Subcutaneous adipose tissue (tissue), 4 donors: ENCODE data around the gene ITGB4. TPM values are rescaled to one million over a fixed set of nuclear protein-coding genes. Genes with fewer than 3 reads are reported as not detected.

Experiments used
- CTCF ChIP-seq: fragments of 450-650 bp; IDR thresholded peaks from one replicate; pipeline ENCODE4 v1.5.1; 2016; ENCODE audit warnings: low read depth, mild to moderate bottlenecking, control low read depth, antibody characterized with exemption, moderate library complexity
- total RNA-seq, 4 donors: library from RNA; depleted of rRNA; stranded (reverse); fragments of >200 nt; gene quantifications; one replicate each; pipeline ENCODE4 v1.1.0, GENCODE V29; 2016

ITGB4 gene
- total RNA-seq, 4 donors from 2014 or later = 5.1 to 25.2 (median 9.9) TPM

DNA sequence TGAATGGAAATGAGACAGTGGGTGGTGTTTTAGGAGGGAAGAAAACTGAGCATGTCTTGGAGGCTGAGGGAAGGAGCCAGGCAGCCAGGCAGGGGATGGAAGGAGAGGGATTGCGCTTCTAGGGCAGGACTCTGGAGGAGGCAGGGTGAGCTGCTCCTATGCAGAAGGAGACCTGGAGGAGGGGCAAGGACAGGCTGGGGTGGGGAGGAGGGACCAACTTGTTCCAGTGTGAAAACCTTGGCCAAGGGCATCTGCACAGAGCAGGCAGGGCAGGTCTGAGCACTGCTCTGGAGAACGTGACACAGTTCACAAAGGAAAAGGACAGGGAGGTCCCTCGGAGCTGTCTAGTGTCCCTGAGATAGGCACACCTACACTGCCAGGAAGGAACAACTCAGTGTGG lies 38.2 kb downstream of the ITGB4 start:
- TF ChIP-seq CTCF = no peak

- TF ChIP-seq CTCF = no peak
These were observed 41.4 kb downstream of the ITGB4 start for GRCh38 chr17:75762513-75763268.

DNA sequence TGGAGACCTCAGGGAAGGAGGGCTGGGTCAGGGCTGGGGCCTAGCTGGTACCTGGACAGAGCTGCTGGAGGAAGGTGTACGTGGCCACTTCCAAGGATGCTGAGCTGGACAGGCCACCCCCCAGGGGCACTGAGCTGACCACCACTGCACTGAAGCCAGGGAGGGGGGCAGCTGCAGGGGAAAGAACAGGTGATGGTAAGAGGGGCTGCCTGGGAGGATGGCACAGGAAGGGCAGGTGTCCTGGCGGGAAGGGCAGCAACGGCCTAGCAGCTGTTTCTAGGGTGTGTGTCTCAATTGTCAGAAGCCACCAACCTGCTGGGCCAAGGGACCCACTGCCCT lies 42.0 kb downstream of the ITGB4 start:
- TF ChIP-seq CTCF = no peak

DNA sequence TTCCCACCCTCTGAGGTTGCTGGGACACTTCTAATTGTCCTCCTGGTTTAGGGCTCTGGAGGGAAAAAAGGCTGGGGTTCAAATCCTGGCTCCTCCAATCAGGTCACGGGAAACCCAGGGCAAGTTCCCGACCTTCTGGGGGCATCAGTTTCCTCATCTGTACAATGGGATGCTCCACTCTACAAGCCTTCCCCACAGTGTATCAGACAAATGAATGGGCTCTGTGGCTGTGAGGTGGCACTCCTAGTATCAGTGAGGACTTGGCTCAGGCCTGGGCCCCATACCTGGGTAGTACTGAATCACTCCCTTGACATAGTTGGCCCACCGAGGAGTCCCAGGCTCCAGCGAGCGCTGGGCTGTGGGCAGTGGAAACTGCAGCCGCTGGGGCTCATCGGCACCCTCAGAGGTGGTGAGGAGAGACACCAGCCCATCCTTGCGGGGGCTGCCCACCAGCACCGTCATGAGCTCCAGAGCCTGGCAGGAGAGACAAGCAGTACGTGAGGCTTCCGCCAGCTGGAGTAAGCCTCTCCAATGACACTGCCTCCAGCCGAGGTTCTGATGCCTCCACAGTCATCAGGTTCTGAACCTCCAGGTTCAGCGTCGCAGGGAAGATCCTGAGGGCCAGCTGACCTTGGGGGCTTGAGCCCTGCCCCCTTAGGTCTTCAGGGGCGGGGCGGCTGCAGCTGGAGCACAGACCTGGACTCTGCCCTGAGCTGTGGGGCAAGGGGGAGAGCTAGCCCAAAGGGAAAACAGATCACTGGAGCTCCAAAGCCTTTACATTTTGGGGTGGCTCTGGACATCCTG lies 42.6 kb downstream of the ITGB4 start:
- TF ChIP-seq CTCF = no peak

DNA sequence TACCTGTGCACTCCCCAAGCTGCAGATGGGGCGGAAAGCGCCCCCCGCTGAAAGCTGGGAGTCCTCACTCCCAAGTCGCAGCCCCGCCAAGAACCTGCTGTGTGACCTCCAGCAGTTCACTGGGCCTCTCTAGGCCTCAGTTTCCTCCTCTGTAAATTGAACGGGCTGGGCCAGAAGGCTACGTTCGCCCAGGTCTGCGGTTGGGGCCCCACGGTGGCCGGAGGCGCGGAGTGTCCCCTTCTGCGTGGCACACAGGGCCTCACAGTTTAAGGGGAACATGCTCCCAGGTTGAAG lies 43.1 kb downstream of the ITGB4 start:
- TF ChIP-seq CTCF = no peak

GRCh38 chr17:75764711-75765421 lies 43.6 kb downstream of the ITGB4 start, which contains the start of gene GALK1:
Gene GALK1, minus strand, starts transcription at chr17:75765192. Its CDS starts 56 bp downstream, at chr17:75765136.
- TF ChIP-seq CTCF = no peak

- no peak for TF ChIP-seq CTCF
These were observed 44.7 kb downstream of the ITGB4 start for GRCh38 chr17:75765981-75766380.
